H9 (cell line): ENCODE data around the gene KRT77. TPM values are rescaled to one million over a fixed set of nuclear protein-coding genes. Genes with fewer than 3 reads are reported as not detected.

Experiments
- DNase-seq: peaks from one replicate; pipeline ENCODE4 v3.0.0-alpha.2; 2017
- H2AFZ ChIP-seq: one replicate; pipeline ENCODE4 v1.6.1; 2013; ENCODE audit warnings: mild to moderate bottlenecking, low read length, control low read depth, moderate library complexity
- H2AK5ac ChIP-seq: 2 replicates; pipeline ENCODE4 v1.6.1; 2013; ENCODE audit warnings: low read length, control low read depth, mixed read lengths; ENCODE audit not compliant: insufficient read length
- H2BK120ac ChIP-seq: one replicate; pipeline ENCODE4 v1.6.1; 2013; ENCODE audit warnings: low read depth, mild to moderate bottlenecking, low read length, control low read depth, inconsistent platforms; ENCODE audit not compliant: poor library complexity, severe bottlenecking
- H2BK12ac ChIP-seq: 2 replicates; pipeline ENCODE4 v1.6.1; 2013; ENCODE audit warnings: low read length, control low read depth, mixed read lengths, low read depth; ENCODE audit not compliant: insufficient read length
- H2BK15ac ChIP-seq: 2 replicates; pipeline ENCODE4 v1.6.1; 2013; ENCODE audit warnings: low read depth, low read length, control low read depth
- H2BK20ac ChIP-seq: one replicate; pipeline ENCODE4 v1.6.1; 2013; ENCODE audit warnings: low read depth, mild to moderate bottlenecking, low read length, control low read depth, inconsistent platforms; ENCODE audit not compliant: poor library complexity, severe bottlenecking
- H2BK5ac ChIP-seq: 2 replicates; pipeline ENCODE4 v1.6.1; 2013; ENCODE audit warnings: low read length, control low read depth, mixed read lengths; ENCODE audit not compliant: insufficient read length
- H3K14ac ChIP-seq: 2 replicates; pipeline ENCODE4 v1.6.1; 2013; ENCODE audit warnings: low read length, control low read depth; ENCODE audit not compliant: insufficient read depth
- H3K18ac ChIP-seq: 2 replicates; pipeline ENCODE4 v1.6.1; 2013; ENCODE audit warnings: low read depth, mild to moderate bottlenecking, mixed read lengths, low read length, control low read depth; ENCODE audit not compliant: insufficient read length
- H3K23ac ChIP-seq: 2 replicates; pipeline ENCODE4 v1.6.1; 2013; ENCODE audit warnings: low read length, control low read depth, mixed read lengths, low read depth; ENCODE audit not compliant: insufficient read length
- H3K23me2 ChIP-seq: 2 replicates; pipeline ENCODE4 v1.6.1; 2013; ENCODE audit warnings: low read depth, mild to moderate bottlenecking, mixed read lengths, low read length, control low read depth; ENCODE audit not compliant: insufficient read length, poor library complexity, severe bottlenecking
- H3K27ac ChIP-seq: 2 replicates; pipeline ENCODE4 v1.5.1; 2013; ENCODE audit warnings: low read length, control low read depth, mixed read lengths, low read depth; ENCODE audit not compliant: insufficient read length
- H3K27me3 ChIP-seq: 2 replicates; pipeline ENCODE4 v1.6.1; 2013; ENCODE audit warnings: low read length, control low read depth, inconsistent platforms; ENCODE audit not compliant: insufficient read depth
- H3K4ac ChIP-seq: 2 replicates; pipeline ENCODE4 v1.6.1; 2013; ENCODE audit warnings: low read depth, mild to moderate bottlenecking, control low read depth, inconsistent platforms, low read length, moderate library complexity
- H3K4me1 ChIP-seq: 2 replicates; pipeline ENCODE4 v1.6.1; 2013; ENCODE audit warnings: low read length, control low read depth, inconsistent platforms; ENCODE audit not compliant: insufficient read depth
- H3K4me2 ChIP-seq: 2 replicates; pipeline ENCODE4 v1.6.1; 2013; ENCODE audit warnings: low read length, control low read depth, mixed read lengths; ENCODE audit not compliant: insufficient read length, insufficient read depth
- H3K56ac ChIP-seq: 2 replicates; pipeline ENCODE4 v1.6.1; 2013; ENCODE audit warnings: low read depth, mild to moderate bottlenecking, mixed read lengths, low read length, control low read depth; ENCODE audit not compliant: insufficient read length
- H3K79me1 ChIP-seq: 2 replicates; pipeline ENCODE4 v1.6.1; 2013; ENCODE audit warnings: low read depth, mild to moderate bottlenecking, moderate library complexity, low read length, control low read depth, inconsistent platforms; ENCODE audit not compliant: insufficient read depth, poor library complexity, severe bottlenecking
- H3K79me2 ChIP-seq: 2 replicates; pipeline ENCODE4 v1.6.1; 2013; ENCODE audit warnings: low read length, control low read depth, inconsistent platforms; ENCODE audit not compliant: insufficient read depth
- H3K9ac ChIP-seq: 2 replicates; pipeline ENCODE4 v1.6.1; 2013; ENCODE audit warnings: low read length, control low read depth, mixed read lengths; ENCODE audit not compliant: insufficient read length; ENCODE audit errors: extremely low read depth
- H3K9me3 ChIP-seq: one replicate; pipeline ENCODE4 v1.6.1; 2013; ENCODE audit warnings: low read depth, low read length, inconsistent platforms; ENCODE audit not compliant: control insufficient read depth
- H3T11ph ChIP-seq: one replicate; pipeline ENCODE4 v1.6.1; 2013; ENCODE audit warnings: mild to moderate bottlenecking, low read length, control low read depth, inconsistent platforms
- H4K20me1 ChIP-seq: one replicate; pipeline ENCODE4 v1.6.1; 2013; ENCODE audit not compliant: control insufficient read depth, insufficient read length, insufficient read depth
- H4K5ac ChIP-seq: 2 replicates; pipeline ENCODE4 v1.6.1; 2013; ENCODE audit warnings: low read depth, mild to moderate bottlenecking, mixed read lengths, low read length, control low read depth; ENCODE audit not compliant: insufficient read length
- H4K8ac ChIP-seq: replicated peaks from 2 replicates; pipeline ENCODE4 v1.6.1; 2013; ENCODE audit warnings: low read length, control low read depth, mixed read lengths, low read depth; ENCODE audit not compliant: insufficient read length
- H4K91ac ChIP-seq: 2 replicates; pipeline ENCODE4 v1.6.1; 2013; ENCODE audit warnings: low read depth, mild to moderate bottlenecking, moderate library complexity, mixed read lengths, low read length, control low read depth; ENCODE audit not compliant: insufficient read length
- H3K27ac Mint-ChIP-seq, 3 experiments: 2 replicates in 2 of 3; 3 replicates in 1 of 3; pipeline ENCODE4 v1.8.0; 2020 to 2021; ENCODE audit warnings: mixed read lengths in 3 of 3, mild to moderate bottlenecking in 1 of 3, moderate library complexity in 1 of 3
- H3K27me3 Mint-ChIP-seq: 2 replicates; pipeline ENCODE4 v1.8.0; 2021; ENCODE audit warnings: low read depth, mild to moderate bottlenecking, moderate library complexity, mixed read lengths
- H3K36me3 Mint-ChIP-seq, 3 experiments: 2 replicates in 2 of 3; 3 replicates in 1 of 3; pipeline ENCODE4 v1.8.0; 2020 to 2021; ENCODE audit warnings: low read depth in 3 of 3, mixed read lengths in 3 of 3; ENCODE audit not compliant: insufficient read depth in 1 of 3
- H3K4me1 Mint-ChIP-seq, 2 experiments: 2 replicates each; pipeline ENCODE4 v1.8.0; 2020; ENCODE audit warnings: mixed read lengths in 2 of 2
- H3K4me3 Mint-ChIP-seq, 2 experiments: 2 replicates in 1 of 2; 3 replicates in 1 of 2; pipeline ENCODE4 v1.8.0; 2020 to 2021; ENCODE audit warnings: mild to moderate bottlenecking in 2 of 2, mixed read lengths in 2 of 2, moderate library complexity in 1 of 2
- H3K9me3 Mint-ChIP-seq, 2 experiments: 2 replicates in 1 of 2; 3 replicates in 1 of 2; pipeline ENCODE4 v1.8.0; 2020; ENCODE audit warnings: mild to moderate bottlenecking in 2 of 2, mixed read lengths in 2 of 2, moderate library complexity in 1 of 2
- CTCF ChIP-seq: fragments of 200-600 bp; sonication (generic); conservative IDR thresholded peaks from 3 replicates; pipeline ENCODE4 v1.8.0; 2021; ENCODE audit warnings: antibody characterized with exemption, mild to moderate bottlenecking
- WGBS: extraction: QIAGEN DNeasy Blood & Tissue Kit; methylation state at CpG from one replicate; pipeline ENCODE4 v1.1.7; 2013; ENCODE audit warnings: missing lambda C conversion rate, low lambda C conversion rate, mixed read lengths; ENCODE audit not compliant: insufficient read length; ENCODE audit errors: extremely low coverage; 5-methylcytosine and 5-hydroxymethylcytosine counted together
- total RNA-seq: library from RNA; stranded (reverse); gene quantifications from 2 replicates; pipeline ENCODE4 v1.2.1, GENCODE V29; 2021

KRT77 gene
- total RNA-seq, 1 experiment from 2014 or later: not detected

GRCh38 chr12:52667509-52667908 lies 35.8 kb downstream of the KRT77 start:
- Histone ChIP-seq H3K79me1 (no peaks in the 10 kb centered on the region), H2BK20ac (no peak overlapping the region), H3K27me3 (no peaks in the 10 kb centered on the region), H3K9me3 (no peaks in the 10 kb centered on the region), H3K56ac (no peak overlapping the region), H3K4ac (no peak overlapping the region), H2BK12ac (no peak overlapping the region), H4K5ac (no peak overlapping the region), H4K91ac (no peak overlapping the region), H2AK5ac (no peak overlapping the region), H2BK15ac (no peak overlapping the region), H2AFZ (no peak overlapping the region), H3K4me2 (no peak overlapping the region), H3K23me2 (no peaks in the 10 kb centered on the region), H3K4me1 (no peaks in the 10 kb centered on the region), H4K8ac (no peak overlapping the region), H2BK120ac (no peak overlapping the region), H2BK5ac (no peak overlapping the region), H3K79me2 (no peaks in the 10 kb centered on the region), H3K23ac (no peak overlapping the region), H3K18ac (no peak overlapping the region), H4K20me1 (no peaks in the 10 kb centered on the region), H3T11ph (no peak overlapping the region), H3K14ac (no peak overlapping the region), H3K27ac (no peak overlapping the region), H3K9ac (no peak overlapping the region)
- H3K4me3 Mint-ChIP-seq: no peak overlapping the region
- no peaks in the 10 kb centered on the region; a peak in 1 of 4 replicates for H3K4me1 Mint-ChIP-seq
- peak; percentile 57 for TF ChIP-seq CTCF
- H3K27me3 Mint-ChIP-seq: peaks cover 26% of the 10 kb centered on the region
- H3K27ac Mint-ChIP-seq: no peak overlapping the region
- DNase-seq: no peak
- no peaks in the 10 kb centered on the region for H3K9me3 Mint-ChIP-seq
- H3K36me3 Mint-ChIP-seq: no peaks in the 10 kb centered on the region
- WGBS: no CpG with 5 or more reads among the region's 9 CpGs
